NB4 (cell line): ENCODE data around the gene RELT.

Experiments
- DNase-seq: peaks from one replicate; pipeline ENCODE4 v3.0.0; 2010; ENCODE audit warnings: low read depth
- H3K4me3 ChIP-seq: one replicate; pipeline ENCODE4 v1.5.1; 2011; ENCODE audit warnings: mild to moderate bottlenecking, low read depth, low read length, moderate library complexity
- CTCF ChIP-seq: IDR thresholded peaks from one replicate; pipeline ENCODE4 v1.5.1; 2012; ENCODE audit warnings: low read depth, low read length
- MYC ChIP-seq: IDR thresholded peaks from 2 replicates; pipeline ENCODE4 v1.6.1; 2011; ENCODE audit warnings: low read depth, low read length
- POLR2A ChIP-seq: IDR thresholded peaks from 2 replicates; pipeline ENCODE4 v1.6.1; 2011; ENCODE audit warnings: mild to moderate bottlenecking; ENCODE audit not compliant: insufficient read length; ENCODE audit errors: extremely low read depth
- TF ChIP-seq, protein P1 (sequence below): IDR thresholded peaks from 2 replicates; pipeline ENCODE4 v1.6.1; 2011; ENCODE audit warnings: low read depth, low read length

RELT gene

DNA sequence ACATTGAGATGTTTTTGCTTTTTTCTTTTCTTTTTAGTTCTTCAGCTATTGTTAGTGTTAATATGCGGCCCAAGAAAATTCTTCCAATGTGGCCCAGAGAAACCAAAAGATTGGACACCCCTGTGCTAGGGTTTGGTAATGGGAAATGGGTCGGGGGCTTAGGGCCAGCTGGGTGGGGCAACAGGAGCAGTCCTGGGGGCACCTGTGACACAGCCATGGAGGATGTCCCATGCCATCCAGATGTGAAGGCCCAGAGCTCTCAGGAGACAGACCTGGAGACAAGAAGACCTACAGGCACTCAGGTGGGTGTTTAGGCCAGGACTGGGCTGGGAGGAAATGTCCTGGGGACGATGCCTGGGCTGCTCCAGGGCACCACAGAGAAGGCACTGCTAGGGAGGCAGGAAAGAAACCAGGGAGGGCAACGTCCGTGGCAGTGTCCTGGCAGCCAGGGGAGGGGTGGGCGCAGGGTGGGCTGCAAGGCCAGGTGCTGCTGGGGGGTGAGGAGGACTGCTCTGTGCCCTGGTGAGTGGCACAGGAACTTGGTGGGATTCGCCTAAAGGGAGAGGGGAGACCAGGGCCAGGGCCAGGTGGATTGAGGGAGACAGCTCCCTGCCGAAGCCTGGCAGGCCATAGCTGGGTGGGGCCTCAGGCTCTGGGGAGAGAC, 21.4 kb downstream of the RELT start:
- TF ChIP-seq, protein P1, sequence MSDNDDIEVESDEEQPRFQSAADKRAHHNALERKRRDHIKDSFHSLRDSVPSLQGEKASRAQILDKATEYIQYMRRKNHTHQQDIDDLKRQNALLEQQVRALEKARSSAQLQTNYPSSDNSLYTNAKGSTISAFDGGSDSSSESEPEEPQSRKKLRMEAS = no peak
- no peak for TF ChIP-seq MYC
- DNase-seq = no peak
- no peak overlapping the region for H3K4me3 ChIP-seq

- H3K4me3 ChIP-seq = no peak overlapping the region
- TF ChIP-seq CTCF = no peak
- TF ChIP-seq MYC = no peak
- TF ChIP-seq POLR2A = no peak
- TF ChIP-seq, protein P1 = no peak
- no peak for DNase-seq
Measured at GRCh38 chr11:73398132-73398526, 21.9 kb downstream of the RELT start.

GRCh38 chr11:73398721-73399120, 22.5 kb downstream of the RELT start:
- H3K4me3 ChIP-seq = no peak overlapping the region
- DNase-seq = no peak
- TF ChIP-seq POLR2A = no peak
- TF ChIP-seq, protein P1 = no peak
- TF ChIP-seq MYC = no peak
- TF ChIP-seq CTCF = no peak

DNA sequence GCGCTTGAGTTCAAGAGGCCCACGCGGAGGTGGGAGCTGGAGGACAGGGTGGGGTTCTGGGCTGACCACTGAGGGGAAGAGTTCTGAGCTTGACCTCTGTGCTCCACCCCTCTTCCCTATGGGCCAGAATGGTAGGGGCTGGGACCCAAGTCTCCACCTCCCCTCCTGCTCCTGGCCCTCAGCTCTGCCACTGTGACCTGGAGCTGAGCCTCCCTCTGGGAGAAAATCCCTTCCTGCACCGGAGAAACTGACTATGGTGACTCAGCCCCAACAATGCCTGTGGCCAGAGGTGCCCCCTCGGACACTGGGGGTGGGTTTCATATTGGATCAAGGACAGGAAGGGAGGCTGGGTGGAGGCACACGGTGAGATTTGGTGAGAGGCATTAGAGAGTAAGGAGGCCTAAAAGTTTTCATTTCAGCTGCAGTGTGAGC, 23.0 kb downstream of the RELT start:
- H3K4me3 ChIP-seq = no peak overlapping the region
- peak; percentile 20 for DNase-seq
- TF ChIP-seq, protein P1 = no peak
- TF ChIP-seq MYC (no peak), POLR2A (no peak), CTCF (no peak)

GRCh38 chr11:73399636-73400035, 23.4 kb downstream of the RELT start:
- peak; percentile 44 for DNase-seq

GRCh38 chr11:73400293-73400692, 24.1 kb downstream of the RELT start:
- peak; percentile 4 for DNase-seq
- TF ChIP-seq MYC (no peak), CTCF (no peak), POLR2A (no peak)
- TF ChIP-seq, protein P1 = no peak
- no peak overlapping the region for H3K4me3 ChIP-seq

More at GRCh38 chr11:73399636-73400035, 23.4 kb downstream of the RELT start:
- TF ChIP-seq MYC = no peak
- no peak overlapping the region for H3K4me3 ChIP-seq

- H3K4me3 ChIP-seq = no peak overlapping the region
- peak; percentile 9 for DNase-seq
- TF ChIP-seq MYC (no peak), CTCF (no peak), POLR2A (no peak)
- TF ChIP-seq, protein P1 = no peak
Measured at GRCh38 chr11:73401217-73401923, 25.2 kb downstream of the RELT start.
